HCT116 (cell line): ENCODE results near the gene EP300. TPM values are rescaled to one million over a fixed set of nuclear protein-coding genes. Genes with fewer than 3 reads are reported as not detected.

Source experiments
- ATAC-seq: fragments of 200-7000 bp; cut with Tn5 transposase; 2 replicates; pipeline ENCODE4 v1.9.1; 2020; ENCODE audit warnings: mild to moderate bottlenecking, moderate library complexity
- BruUV-seq: library from RNA; stranded (reverse); fragments of 400-500 nt; replicated peaks from 2 replicates; lab custom pipeline; 2021; lab: Mats Ljungman, UMichigan
- CTCF ChIA-PET: fragments of 300-600 bp; sonication (Branson Sonifier 250); formaldehyde crosslinking; loops from one replicate; lab custom pipeline; 2021; ENCODE audit warnings: antibody characterized with exemption; lab: Charles Lee
- POLR2A ChIA-PET: fragments of 300-600, 350-600 bp; sonication (Branson Sonifier 250); formaldehyde crosslinking; loops from one replicate; lab custom pipeline; 2021; ENCODE audit warnings: antibody characterized with exemption; lab: Charles Lee
- RAD21 ChIA-PET, 2 experiments: fragments of 300-600 bp; sonication (Branson Sonifier 250); formaldehyde crosslinking; loops; one replicate each; lab custom pipeline; 2023; ENCODE audit warnings: low total read pairs in 2 of 2; ENCODE audit not compliant: uncharacterized antibody in 2 of 2, unreplicated experiment in 2 of 2, low non-redundant PET in 1 of 2; lab: Charles Lee
- DNase-seq: peaks from one replicate; pipeline ENCODE4 v3.0.0-alpha.2; 2010; ENCODE audit warnings: low read depth, low spot score
- H2AFZ ChIP-seq: fragments of 200-600 bp; shearing (Covaris generic), sonication (generic); 2 replicates; pipeline ENCODE4 v1.6.1; 2017; ENCODE audit warnings: low read depth, mixed run types, mixed read lengths, antibody characterized with exemption, low read length; ENCODE audit not compliant: poor library complexity, severe bottlenecking
- H3K27ac ChIP-seq: 2 replicates; pipeline ENCODE4 v1.5.1; 2012; ENCODE audit warnings: low read depth, low read length
- H3K27me3 ChIP-seq: fragments of 200-600 bp; sonication (generic); 2 replicates; pipeline ENCODE4 v1.6.1; 2016; ENCODE audit warnings: mixed run types, low read length, mixed read lengths; ENCODE audit not compliant: insufficient read depth
- H3K36me3 ChIP-seq, 2 experiments: fragments of 200-500 bp in 1 of 2; fragments of 200-600 bp in 1 of 2; sonication (Bioruptor generic) in 1 of 2; sonication (generic) in 1 of 2; 2 replicates each; pipeline versions ENCODE4 v1.5.1 to v1.6.1; 2014 to 2016; ENCODE audit warnings: low read length in 2 of 2, inconsistent platforms in 1 of 2, mixed read lengths in 1 of 2, mixed run types in 1 of 2; ENCODE audit not compliant: insufficient read depth in 2 of 2, control insufficient read depth in 1 of 2
- H3K4me1 ChIP-seq, 2 experiments: fragments of 200-600 bp in 1 of 2; sonication (generic) in 1 of 2; 2 replicates each; pipeline versions ENCODE4 v1.5.1 to v1.6.1; 2012 to 2017; ENCODE audit warnings: low read length in 2 of 2, inconsistent platforms in 1 of 2, mild to moderate bottlenecking in 1 of 2, mixed read lengths in 1 of 2, mixed run types in 1 of 2, moderate library complexity in 1 of 2; ENCODE audit not compliant: insufficient read depth in 2 of 2, control insufficient read depth in 1 of 2
- H3K4me2 ChIP-seq: fragments of 200-600 bp; sonication (generic); 2 replicates; pipeline ENCODE4 v1.6.1; 2017; ENCODE audit warnings: mixed run types, low read length, mixed read lengths
- H3K4me3 ChIP-seq, 2 experiments: fragments of 200-600 bp in 1 of 2; sonication (generic) in 1 of 2; replicated peaks in 1 of 2; 2 replicates each; pipeline ENCODE4 v1.5.1; 2011 to 2016; ENCODE audit warnings: low read length in 2 of 2, control low read depth in 1 of 2, low read depth in 1 of 2, mild to moderate bottlenecking in 1 of 2, mixed read lengths in 1 of 2, mixed run types in 1 of 2
- H3K79me2 ChIP-seq: fragments of 200-600 bp; sonication (generic); 2 replicates; pipeline ENCODE4 v1.6.1; 2017; ENCODE audit warnings: mild to moderate bottlenecking, mixed run types, low read length, moderate library complexity, mixed read lengths; ENCODE audit not compliant: insufficient read depth
- H3K9ac ChIP-seq: fragments of 200-600 bp; sonication (generic); 2 replicates; pipeline ENCODE4 v1.6.1; 2016; ENCODE audit warnings: low read length, mixed read lengths
- H3K9me2 ChIP-seq: fragments of 200-600 bp; sonication (generic), shearing (Covaris generic); 2 replicates; pipeline ENCODE4 v1.6.1; 2017; ENCODE audit warnings: mixed run types, mild to moderate bottlenecking, moderate library complexity; ENCODE audit not compliant: insufficient read depth
- H3K9me3 ChIP-seq, 2 experiments: fragments of 200-500 bp in 1 of 2; fragments of 200-600 bp in 1 of 2; sonication (Bioruptor generic) in 1 of 2; sonication (generic) in 1 of 2; 2 replicates each; pipeline ENCODE4 v1.6.1; 2014 to 2017; ENCODE audit warnings: low read length in 2 of 2, mixed read lengths in 2 of 2, inconsistent platforms in 1 of 2, low read depth in 1 of 2, mild to moderate bottlenecking in 1 of 2, mixed run types in 1 of 2, moderate library complexity in 1 of 2; ENCODE audit not compliant: control insufficient read depth in 1 of 2, insufficient read depth in 1 of 2
- H4K20me1 ChIP-seq: fragments of 200-600 bp; sonication (generic), shearing (Covaris generic); 2 replicates; pipeline ENCODE4 v1.6.1; 2017; ENCODE audit warnings: mixed run types, mild to moderate bottlenecking, moderate library complexity; ENCODE audit not compliant: insufficient read depth
- CEBPB ChIP-seq: IDR thresholded peaks from 2 replicates; pipeline ENCODE4 v1.6.1; 2012; ENCODE audit warnings: low read depth
- EGR1 ChIP-seq: IDR thresholded peaks from 2 replicates; pipeline ENCODE4 v1.6.1; 2012; ENCODE audit warnings: low read depth
- ELF1 ChIP-seq: IDR thresholded peaks from 2 replicates; pipeline ENCODE4 v1.6.1; 2012; ENCODE audit warnings: low read depth, borderline replicate concordance
- EZH2phosphoT487 ChIP-seq: fragments of 200-600 bp; IDR thresholded peaks from 2 replicates; pipeline ENCODE4 v1.6.1; 2018; ENCODE audit warnings: antibody characterized with exemption, borderline replicate concordance
- FOSL1 ChIP-seq: IDR thresholded peaks from 2 replicates; pipeline ENCODE4 v1.6.1; 2012; ENCODE audit warnings: low read depth
- POLR2AphosphoS5 ChIP-seq: IDR thresholded peaks from 2 replicates; pipeline ENCODE4 v1.6.1; 2011; ENCODE audit warnings: mild to moderate bottlenecking, low read depth, low read length, moderate library complexity
- TCF7L2 ChIP-seq: IDR thresholded peaks from 2 replicates; pipeline ENCODE4 v1.7.0; 2011; ENCODE audit warnings: borderline replicate concordance, inconsistent platforms; ENCODE audit not compliant: insufficient read depth, insufficient read length; ENCODE audit errors: extremely low read depth
- ZNF274 ChIP-seq: fragments of 200-500 bp; sonication (Bioruptor generic); IDR thresholded peaks from 2 replicates; pipeline ENCODE4 v1.6.1; 2014; ENCODE audit warnings: mild to moderate bottlenecking, low read depth, low read length, inconsistent platforms
- intact Hi-C: fragments of 100-400 bp; cut with micrococcal nuclease; formaldehyde crosslinking; loops from 2 replicates; pipeline ENCODE4 v1.10.0; 2022
- total RNA-seq: library from RNA; stranded (reverse); gene quantifications from one replicate; pipeline ENCODE4 v1.2.1, GENCODE V29; 2021; ENCODE audit not compliant: unreplicated experiment
- TF ChIP-seq, protein P1 (sequence below), 3 experiments: fragments of 200-600 bp in 1 of 3; sonication (generic) in 1 of 3; IDR thresholded peaks in 2 of 3; conservative IDR thresholded peaks in 1 of 3; 2 replicates each; pipeline ENCODE4 v1.5.1; 2012 to 2017; ENCODE audit warnings: low read depth in 2 of 3, low read length in 2 of 3, antibody characterized with exemption in 1 of 3, borderline replicate concordance in 1 of 3, control low read depth in 1 of 3, mild to moderate bottlenecking in 1 of 3, mixed read lengths in 1 of 3, mixed run types in 1 of 3, moderate library complexity in 1 of 3; ENCODE audit not compliant: insufficient read depth in 1 of 3
- TF ChIP-seq, protein P2 (sequence below): IDR thresholded peaks from 2 replicates; pipeline ENCODE4 v1.6.1; 2011; ENCODE audit warnings: mild to moderate bottlenecking, low read length, moderate library complexity; ENCODE audit not compliant: insufficient replicate concordance; ENCODE audit errors: extremely low read depth

The EP300 gene
- total RNA-seq, 1 experiment from 2014 or later, result 38.8 TPM

DNA sequence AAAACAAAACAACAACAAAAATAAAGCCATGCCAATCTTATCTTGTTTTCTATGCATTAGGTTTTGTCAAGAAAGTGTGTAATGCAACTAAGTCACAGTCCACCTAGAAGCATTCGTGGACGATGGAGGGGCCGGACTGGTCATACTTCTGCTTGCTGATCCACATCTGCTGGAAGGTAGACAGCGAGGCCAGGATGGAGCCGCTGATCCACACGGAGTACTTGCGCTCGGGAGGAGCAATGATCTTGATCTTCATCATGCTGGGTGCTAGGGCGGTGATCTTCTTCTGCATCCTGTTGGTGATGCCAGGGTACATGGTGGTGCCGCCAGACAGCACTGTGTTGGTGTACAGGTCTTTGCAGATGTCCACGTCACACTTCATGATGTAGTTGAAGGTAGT lies 18.3 kb upstream of the EP300 start (continued):
- TF ChIP-seq, protein P1, sequence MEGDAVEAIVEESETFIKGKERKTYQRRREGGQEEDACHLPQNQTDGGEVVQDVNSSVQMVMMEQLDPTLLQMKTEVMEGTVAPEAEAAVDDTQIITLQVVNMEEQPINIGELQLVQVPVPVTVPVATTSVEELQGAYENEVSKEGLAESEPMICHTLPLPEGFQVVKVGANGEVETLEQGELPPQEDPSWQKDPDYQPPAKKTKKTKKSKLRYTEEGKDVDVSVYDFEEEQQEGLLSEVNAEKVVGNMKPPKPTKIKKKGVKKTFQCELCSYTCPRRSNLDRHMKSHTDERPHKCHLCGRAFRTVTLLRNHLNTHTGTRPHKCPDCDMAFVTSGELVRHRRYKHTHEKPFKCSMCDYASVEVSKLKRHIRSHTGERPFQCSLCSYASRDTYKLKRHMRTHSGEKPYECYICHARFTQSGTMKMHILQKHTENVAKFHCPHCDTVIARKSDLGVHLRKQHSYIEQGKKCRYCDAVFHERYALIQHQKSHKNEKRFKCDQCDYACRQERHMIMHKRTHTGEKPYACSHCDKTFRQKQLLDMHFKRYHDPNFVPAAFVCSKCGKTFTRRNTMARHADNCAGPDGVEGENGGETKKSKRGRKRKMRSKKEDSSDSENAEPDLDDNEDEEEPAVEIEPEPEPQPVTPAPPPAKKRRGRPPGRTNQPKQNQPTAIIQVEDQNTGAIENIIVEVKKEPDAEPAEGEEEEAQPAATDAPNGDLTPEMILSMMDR (IDR thresholded peaks at IDR 0.05 in 2 of 3, conservative IDR thresholded peaks at IDR 0.05 in 1 of 3; ENCODE audit: borderline replicate concordance in 1 of 3, insufficient read depth in 1 of 3, low read depth in 2 of 3, low read length in 2 of 3), result no peak
- TF ChIP-seq EGR1 (no peak), EZH2phosphoT487 (no peak), CEBPB (no peak), FOSL1 (no peak)

DNA sequence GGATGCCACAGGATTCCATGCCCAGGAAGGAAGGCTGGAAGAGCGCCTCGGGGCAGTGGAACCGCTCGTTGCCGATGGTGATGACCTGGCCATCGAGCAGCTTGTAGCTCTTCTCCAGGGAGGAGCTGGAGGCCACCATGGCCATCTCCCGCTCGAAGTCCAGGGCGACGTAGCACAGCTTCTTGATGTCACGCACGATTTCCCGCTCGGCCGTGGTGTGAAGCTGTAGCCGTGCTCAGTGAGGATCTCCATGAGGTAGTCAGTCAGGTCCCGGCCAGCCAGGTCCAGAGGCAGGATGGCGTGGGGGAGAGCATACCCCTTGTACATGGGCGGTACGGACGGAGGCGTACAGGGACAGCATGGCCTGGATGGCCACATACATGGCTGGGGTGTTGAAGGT lies 17.9 kb upstream of the EP300 start:
- ATAC-seq (no peak), DNase-seq (no peak)
- ChIA-PET POLR2A (no interaction called here), CTCF (no interaction called here), RAD21 (no interaction called here)
- no peak overlapping the region for H3K9ac ChIP-seq
- H4K20me1 ChIP-seq, result no peaks in the 10 kb centered on the region
- no peak for TF ChIP-seq ZNF274
- TF ChIP-seq EGR1, result no peak
- no peak for TF ChIP-seq TCF7L2
- TF ChIP-seq FOSL1, result no peak
- TF ChIP-seq, protein P2, sequence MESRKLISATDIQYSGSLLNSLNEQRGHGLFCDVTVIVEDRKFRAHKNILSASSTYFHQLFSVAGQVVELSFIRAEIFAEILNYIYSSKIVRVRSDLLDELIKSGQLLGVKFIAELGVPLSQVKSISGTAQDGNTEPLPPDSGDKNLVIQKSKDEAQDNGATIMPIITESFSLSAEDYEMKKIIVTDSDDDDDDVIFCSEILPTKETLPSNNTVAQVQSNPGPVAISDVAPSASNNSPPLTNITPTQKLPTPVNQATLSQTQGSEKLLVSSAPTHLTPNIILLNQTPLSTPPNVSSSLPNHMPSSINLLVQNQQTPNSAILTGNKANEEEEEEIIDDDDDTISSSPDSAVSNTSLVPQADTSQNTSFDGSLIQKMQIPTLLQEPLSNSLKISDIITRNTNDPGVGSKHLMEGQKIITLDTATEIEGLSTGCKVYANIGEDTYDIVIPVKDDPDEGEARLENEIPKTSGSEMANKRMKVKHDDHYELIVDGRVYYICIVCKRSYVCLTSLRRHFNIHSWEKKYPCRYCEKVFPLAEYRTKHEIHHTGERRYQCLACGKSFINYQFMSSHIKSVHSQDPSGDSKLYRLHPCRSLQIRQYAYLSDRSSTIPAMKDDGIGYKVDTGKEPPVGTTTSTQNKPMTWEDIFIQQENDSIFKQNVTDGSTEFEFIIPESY, result no peak
- TF ChIP-seq ELF1, result no peak
- no peak for TF ChIP-seq POLR2AphosphoS5
- no peaks in the 10 kb centered on the region for H3K4me1 ChIP-seq
- no peaks in the 10 kb centered on the region for H3K36me3 ChIP-seq
- no peak overlapping the region for H3K4me3 ChIP-seq
- H2AFZ ChIP-seq, result no peak overlapping the region
- no peak overlapping the region for H3K27ac ChIP-seq
- H3K9me2 ChIP-seq, result no peaks in the 10 kb centered on the region
- intact Hi-C loops, result no loop called here
- no peaks in the 10 kb centered on the region for H3K79me2 ChIP-seq
- H3K9me3 ChIP-seq, result no peaks in the 10 kb centered on the region
- no peaks in the 10 kb centered on the region for H3K27me3 ChIP-seq
- no TSS peak for BruUV-seq
- H3K4me2 ChIP-seq, result no peak overlapping the region
